Measurements from ENCODE around the gene CPA1. TPM values are rescaled to one million over a fixed set of nuclear protein-coding genes. Genes with fewer than 3 reads are reported as not detected.

The CPA1 gene
- total and polyA plus RNA-seq, 10 donors = 0.79 to 8.1 (median 2.2) TPM

DNA sequence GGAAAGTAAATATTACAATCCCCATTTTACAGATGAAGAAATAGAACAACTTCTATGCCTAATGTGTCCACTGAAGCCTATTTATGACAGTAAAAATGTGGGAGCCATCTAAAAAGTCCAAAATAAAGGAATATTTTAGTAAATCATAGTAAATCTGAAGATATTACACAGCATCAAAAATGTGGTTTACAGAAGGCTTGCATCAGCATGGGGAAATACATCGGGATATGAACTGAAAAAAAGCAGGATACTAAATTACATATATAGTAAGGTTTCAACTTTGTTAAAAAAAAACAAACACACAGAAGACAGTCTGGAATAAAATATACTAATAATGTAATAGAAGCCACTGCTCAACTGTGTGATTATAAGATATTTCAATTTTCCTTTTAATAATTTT is 20.8 kb downstream of the CPA1 start:
- Histone ChIP-seq H3K4me1 (no peaks in the 10 kb centered on the region), H3K36me3 (peaks cover 0 to 33% (median 5%) of the 10 kb centered on the region in 6 donors), H3K9me3 (no peaks in the 10 kb centered on the region), H3K27me3 (replicated peaks in 1 of 7) (no peaks in the 10 kb centered on the region), H3K27ac (no peak overlapping the region), H3K4me3 (no peak overlapping the region)
- TF ChIP-seq, protein P1, sequence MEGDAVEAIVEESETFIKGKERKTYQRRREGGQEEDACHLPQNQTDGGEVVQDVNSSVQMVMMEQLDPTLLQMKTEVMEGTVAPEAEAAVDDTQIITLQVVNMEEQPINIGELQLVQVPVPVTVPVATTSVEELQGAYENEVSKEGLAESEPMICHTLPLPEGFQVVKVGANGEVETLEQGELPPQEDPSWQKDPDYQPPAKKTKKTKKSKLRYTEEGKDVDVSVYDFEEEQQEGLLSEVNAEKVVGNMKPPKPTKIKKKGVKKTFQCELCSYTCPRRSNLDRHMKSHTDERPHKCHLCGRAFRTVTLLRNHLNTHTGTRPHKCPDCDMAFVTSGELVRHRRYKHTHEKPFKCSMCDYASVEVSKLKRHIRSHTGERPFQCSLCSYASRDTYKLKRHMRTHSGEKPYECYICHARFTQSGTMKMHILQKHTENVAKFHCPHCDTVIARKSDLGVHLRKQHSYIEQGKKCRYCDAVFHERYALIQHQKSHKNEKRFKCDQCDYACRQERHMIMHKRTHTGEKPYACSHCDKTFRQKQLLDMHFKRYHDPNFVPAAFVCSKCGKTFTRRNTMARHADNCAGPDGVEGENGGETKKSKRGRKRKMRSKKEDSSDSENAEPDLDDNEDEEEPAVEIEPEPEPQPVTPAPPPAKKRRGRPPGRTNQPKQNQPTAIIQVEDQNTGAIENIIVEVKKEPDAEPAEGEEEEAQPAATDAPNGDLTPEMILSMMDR (IDR thresholded peaks at IDR 0.05 in 8 of 11, conservative IDR thresholded peaks at IDR 0.05 in 3 of 11) = no peak
- TF ChIP-seq POLR2A (IDR thresholded peaks at IDR 0.05) (no peak), POLR2AphosphoS5 (IDR thresholded peaks at IDR 0.05) (no peak)
- intact Hi-C loops (cut with DNase I; ENCODE audit: low total_unique reads) = no loop called here
- no peak for DNase-seq
- 80 to 94% (median 83%) methylated on average over 1 of the region's 1 CpG for WGBS, 5 donors

DNA sequence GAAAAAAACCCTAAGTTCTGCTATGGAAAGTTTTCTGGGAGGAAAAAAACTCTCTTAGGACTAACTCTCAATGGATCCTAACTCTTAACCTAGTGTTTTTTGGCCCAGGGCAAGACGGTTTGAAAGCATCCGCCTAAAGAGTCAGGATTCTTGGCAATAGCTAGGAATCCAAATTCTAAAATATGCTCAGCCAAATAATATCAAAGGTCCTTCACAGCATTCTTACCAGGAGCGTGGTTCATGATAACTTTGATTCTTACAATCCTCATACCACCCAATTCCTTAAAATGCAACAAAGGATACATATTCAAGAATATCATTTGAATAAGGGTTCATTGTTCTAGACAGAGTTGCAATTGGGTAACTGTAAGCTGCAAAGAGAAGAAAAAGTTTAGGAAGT is 21.3 kb downstream of the CPA1 start:
- DNase-seq = no peak
- no peak overlapping the region for H3K4me3 ChIP-seq
- H3K27ac ChIP-seq = no peak overlapping the region
- 78 to 92% (median 89%) methylated on average over 3 of the region's 3 CpGs for WGBS, 5 donors
- no peaks in the 10 kb centered on the region for H3K9me3 ChIP-seq
- no peaks in the 10 kb centered on the region for H3K4me1 ChIP-seq
- no peak for TF ChIP-seq POLR2A (IDR thresholded peaks at IDR 0.05)
- H3K27me3 ChIP-seq (replicated peaks in 1 of 7) = no peaks in the 10 kb centered on the region
- intact Hi-C loops (cut with DNase I; ENCODE audit: low total_unique reads) = no loop called here
- H3K36me3 ChIP-seq = peaks cover 0 to 33% (median 5%) of the 10 kb centered on the region in 6 donors

DNA sequence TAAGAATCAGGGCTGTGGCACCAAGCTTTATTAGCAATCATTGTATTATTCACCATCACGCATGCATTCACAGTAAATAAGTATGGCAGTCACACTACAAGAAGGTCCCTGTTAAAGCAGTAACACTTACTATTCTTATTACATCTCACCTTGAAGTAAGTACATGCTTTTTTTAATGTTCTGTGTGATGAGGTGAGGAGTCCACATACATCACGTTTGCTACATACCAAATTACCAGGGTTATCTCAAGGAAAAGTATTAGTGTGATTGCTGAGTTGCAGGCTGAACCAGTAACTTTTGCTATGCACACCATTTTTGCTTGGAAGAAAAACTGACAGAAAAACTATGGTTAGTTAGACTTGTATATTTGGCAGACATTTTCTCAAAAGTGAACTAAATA is 24.7 kb downstream of the CPA1 start:
- Histone ChIP-seq H3K9me3 (no peaks in the 10 kb centered on the region), H3K4me1 (no peaks in the 10 kb centered on the region), H3K27ac (no peak overlapping the region), H3K27me3 (replicated peaks in 1 of 7) (no peaks in the 10 kb centered on the region), H3K36me3 (peaks cover 0 to 26% (median 2%) of the 10 kb centered on the region in 6 donors), H3K4me3 (no peak overlapping the region)
- WGBS, 5 donors = 87 to 94% (median 94%) methylated on average over 2 of the region's 2 CpGs
- intact Hi-C loops (cut with DNase I; ENCODE audit: low total_unique reads) = no loop called here
- no peak for DNase-seq
- no peak for TF ChIP-seq POLR2A (IDR thresholded peaks at IDR 0.05)
- TF ChIP-seq, protein P1 (IDR thresholded peaks at IDR 0.05 in 8 of 11, conservative IDR thresholded peaks at IDR 0.05 in 3 of 11) = no peak
- no peak for TF ChIP-seq POLR2AphosphoS5 (IDR thresholded peaks at IDR 0.05)

DNA sequence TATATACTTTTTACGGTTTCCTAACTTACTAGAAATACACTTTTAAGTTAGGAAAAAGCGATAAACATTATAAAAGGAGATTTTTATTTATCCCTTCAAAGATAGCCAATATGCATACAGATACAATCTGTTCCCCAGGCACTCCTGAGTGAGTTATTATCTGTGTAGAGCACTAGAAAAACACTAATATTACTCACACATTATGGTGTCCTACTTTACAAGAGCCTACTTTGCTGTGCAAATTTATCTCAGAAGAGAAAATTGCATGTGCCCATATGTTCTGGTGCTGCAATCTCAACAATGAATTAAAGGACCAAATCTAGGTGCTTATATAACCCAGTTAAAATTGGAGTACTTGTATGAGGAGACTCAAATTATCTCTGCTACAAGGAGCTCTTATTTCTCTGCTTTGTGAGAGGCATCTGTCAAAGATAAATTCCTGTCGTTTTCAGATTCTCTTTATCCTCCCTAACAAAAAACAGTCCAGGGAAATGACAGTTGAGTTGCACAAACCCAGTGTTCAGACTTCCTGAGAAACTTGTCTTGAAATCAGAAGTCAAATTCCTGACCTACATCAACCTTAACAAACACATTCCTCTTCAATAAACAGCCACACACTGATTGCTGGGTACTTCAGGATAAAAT is 28.9 kb downstream of the CPA1 start:
- peaks cover 0 to 1% (median 0%) of the 10 kb centered on the region in 6 donors for H3K4me1 ChIP-seq
- intact Hi-C loops (cut with DNase I; ENCODE audit: low total_unique reads) = no loop called here
- peaks cover 0 to 9% (median 0%) of the 10 kb centered on the region in 6 donors for H3K36me3 ChIP-seq
- TF ChIP-seq, protein P1 (IDR thresholded peaks at IDR 0.05 in 8 of 11, conservative IDR thresholded peaks at IDR 0.05 in 3 of 11) = no peak
- no peak for TF ChIP-seq POLR2A (IDR thresholded peaks at IDR 0.05)
- TF ChIP-seq POLR2AphosphoS5 (IDR thresholded peaks at IDR 0.05) = no peak
- no peak for DNase-seq
- no peaks in the 10 kb centered on the region for H3K27me3 ChIP-seq (replicated peaks in 1 of 7)
- no peak overlapping the region for H3K27ac ChIP-seq
- 69 to 77% (median 71%) methylated on average over 3 of the region's 3 CpGs for WGBS, 5 donors
- no peak overlapping the region for H3K4me3 ChIP-seq
- no peaks in the 10 kb centered on the region for H3K9me3 ChIP-seq
